OCI-LY3 (cell line): ENCODE measurements around the gene PRPF40B.

Source experiments
- CTCF ChIP-seq: fragments of 200-600, 300-600 bp; sonication (generic); IDR thresholded peaks from 2 replicates; pipeline ENCODE4 v1.5.1; 2014; ENCODE audit warnings: antibody characterized with exemption, low read length, low read depth
- EZH2phosphoT487 ChIP-seq: fragments of 200-600 bp; shearing (Covaris generic); IDR thresholded peaks from 2 replicates; pipeline ENCODE4 v1.6.1; 2018; ENCODE audit warnings: antibody characterized with exemption, mixed run types, low read depth

- TF ChIP-seq CTCF (no peak), EZH2phosphoT487 (no peak)
Observed at GRCh38 chr12:49671031-49671765, 47.8 kb downstream of the PRPF40B start.
